GM21576 (cell line): ENCODE results near the gene EPHB6.

Experiments
- ATAC-seq: cut with Tn5 transposase; IDR thresholded peaks from one replicate; pipeline ENCODE4 v1.9.1; 2021; ENCODE audit warnings: mild to moderate bottlenecking, moderate library complexity; ENCODE audit not compliant: unreplicated experiment

Gene EPHB6

GRCh38 chr7:142863891-142864685 lies 9.2 kb downstream of the EPHB6 start:
- ATAC-seq = no peak

DNA sequence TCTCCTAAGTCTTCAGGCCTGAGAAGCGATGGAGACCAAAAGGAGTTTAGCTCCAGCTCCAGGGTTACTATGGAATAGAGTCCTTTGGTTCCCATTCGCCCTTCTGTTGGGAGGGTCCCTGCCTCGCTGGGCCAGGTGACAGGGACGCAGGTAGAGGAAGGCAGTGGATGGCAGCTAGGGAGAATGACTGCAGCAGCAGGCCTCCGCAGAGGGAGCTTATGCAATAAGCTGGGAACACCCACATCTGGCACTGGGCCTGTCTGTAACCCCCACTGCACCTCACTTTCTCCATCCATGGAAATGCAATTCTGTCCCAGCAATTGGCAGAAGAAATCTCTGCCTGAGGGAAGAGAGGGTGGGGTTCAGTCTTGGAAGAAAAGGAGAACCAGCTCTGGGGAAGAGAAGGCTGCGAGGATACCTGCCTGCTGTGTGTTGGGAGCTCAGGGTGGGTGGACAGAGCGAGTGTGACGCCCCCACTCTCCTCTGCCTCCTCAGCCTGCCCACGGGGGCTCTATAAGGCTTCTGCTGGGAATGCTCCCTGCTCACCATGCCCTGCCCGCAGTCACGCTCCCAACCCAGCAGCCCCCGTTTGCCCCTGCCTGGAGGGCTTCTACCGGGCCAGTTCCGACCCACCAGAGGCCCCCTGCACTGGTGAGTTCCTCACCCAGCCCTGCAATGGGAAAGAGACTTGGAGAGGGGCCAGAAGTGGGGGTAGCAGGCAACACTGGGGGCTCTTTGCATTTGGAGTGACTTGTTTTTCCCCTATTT lies 10.3 kb downstream of the EPHB6 start:
- no peak for ATAC-seq

GRCh38 chr7:142865766-142866165 lies 10.9 kb downstream of the EPHB6 start:
- no peak for ATAC-seq

GRCh38 chr7:142866361-142867096 lies 11.7 kb downstream of the EPHB6 start:
- no peak for ATAC-seq

DNA sequence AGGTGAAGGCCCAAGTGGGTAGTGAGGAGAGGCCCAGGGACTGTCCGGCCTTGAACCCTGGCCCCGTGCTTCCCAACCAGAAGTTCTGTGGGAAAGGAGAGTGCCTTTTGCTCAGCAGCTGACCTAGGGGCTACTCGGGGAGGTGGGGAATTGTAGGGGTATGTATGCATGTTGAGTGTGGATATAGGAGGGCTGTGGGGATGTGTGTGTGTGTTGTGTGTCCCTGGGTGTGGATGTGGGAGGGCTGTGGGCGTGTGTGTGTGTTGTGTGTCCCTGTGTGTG lies 12.2 kb downstream of the EPHB6 start:
- ATAC-seq = no peak

DNA sequence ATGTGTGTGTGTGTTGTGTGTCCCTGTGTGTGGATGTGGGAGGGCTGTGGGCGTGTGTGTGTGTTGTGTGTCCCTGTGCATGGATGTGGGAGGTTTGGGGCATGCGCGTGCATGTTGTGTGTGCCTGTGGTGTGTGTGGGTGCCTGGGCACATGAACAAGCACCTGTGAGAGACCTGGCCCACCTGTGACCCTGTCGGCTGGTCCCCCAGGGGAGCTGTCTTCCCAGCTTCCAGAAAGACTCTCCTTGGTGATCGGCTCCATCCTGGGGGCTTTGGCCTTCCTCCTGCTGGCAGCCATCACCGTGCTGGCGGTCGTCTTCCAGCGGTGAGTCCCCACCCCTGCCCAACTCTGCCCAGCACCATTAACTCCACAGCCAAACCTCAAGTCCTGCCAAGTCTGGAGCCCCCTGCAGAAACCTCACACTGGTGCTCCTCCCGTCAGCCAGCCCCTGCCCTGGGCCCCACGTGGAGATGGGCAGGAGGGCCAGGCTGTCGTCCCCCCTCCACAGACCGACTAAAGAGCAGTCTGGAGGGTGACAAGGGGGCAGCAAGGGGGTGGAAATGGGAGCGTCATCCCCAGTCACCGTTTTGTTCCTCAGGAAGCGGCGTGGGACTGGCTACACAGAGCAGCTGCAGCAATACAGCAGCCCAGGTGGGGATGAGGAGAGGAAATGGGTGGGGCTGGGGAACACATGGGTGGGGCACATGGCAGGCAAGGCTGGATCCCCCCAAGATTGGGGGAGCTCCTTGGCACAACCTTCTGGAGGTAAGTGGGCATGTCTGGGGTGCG lies 12.7 kb downstream of the EPHB6 start:
- ATAC-seq = no peak

DNA sequence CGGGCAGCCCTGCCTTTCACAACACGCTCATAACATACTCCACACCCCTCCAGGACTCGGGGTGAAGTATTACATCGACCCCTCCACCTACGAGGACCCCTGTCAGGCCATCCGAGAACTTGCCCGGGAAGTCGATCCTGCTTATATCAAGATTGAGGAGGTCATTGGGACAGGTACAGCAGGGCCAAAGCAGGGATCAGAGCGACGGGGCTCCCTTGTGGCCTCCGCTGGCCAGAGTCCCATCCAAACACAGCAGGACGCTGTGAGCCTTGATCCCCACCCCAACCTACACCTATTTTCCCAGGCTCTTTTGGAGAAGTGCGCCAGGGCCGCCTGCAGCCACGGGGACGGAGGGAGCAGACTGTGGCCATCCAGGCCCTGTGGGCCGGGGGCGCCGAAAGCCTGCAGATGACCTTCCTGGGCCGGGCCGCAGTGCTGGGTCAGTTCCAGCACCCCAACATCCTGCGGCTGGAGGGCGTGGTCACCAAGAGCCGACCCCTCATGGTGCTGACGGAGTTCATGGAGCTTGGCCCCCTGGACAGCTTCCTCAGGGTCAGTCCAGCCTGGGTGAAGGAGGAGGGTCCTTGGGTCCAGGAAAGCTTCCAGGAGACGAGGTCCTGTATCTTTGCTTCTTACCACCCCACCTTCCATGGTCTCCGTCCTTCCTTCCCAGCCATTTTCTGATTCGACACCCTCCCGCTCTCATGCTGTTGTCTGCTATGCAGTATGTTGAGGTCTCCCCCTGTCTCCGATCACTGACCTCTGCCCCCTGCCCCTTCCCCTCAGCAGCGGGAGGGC lies 13.5 kb downstream of the EPHB6 start:
- ATAC-seq = no peak

- no peak for ATAC-seq
Measured at GRCh38 chr7:142868986-142869415, 14.1 kb downstream of the EPHB6 start.

DNA sequence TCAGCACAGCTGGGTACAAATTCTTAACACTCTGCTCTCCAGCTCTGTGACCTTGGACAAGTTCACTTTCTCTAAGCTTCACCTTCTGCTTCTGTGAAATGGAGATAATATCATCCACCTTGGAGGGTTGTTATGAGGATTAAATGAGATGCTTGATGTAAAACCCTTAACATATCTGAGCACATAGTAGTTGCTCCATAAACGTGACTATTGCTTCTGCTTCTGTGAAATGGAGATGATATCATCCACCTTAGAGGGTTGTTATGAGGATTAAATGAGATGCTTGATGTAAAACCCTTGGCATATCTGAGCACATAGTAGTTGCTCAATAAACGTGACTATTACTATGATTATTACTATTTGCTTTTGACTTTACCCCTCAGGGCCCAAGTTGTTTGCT lies 14.6 kb downstream of the EPHB6 start:
- ATAC-seq = no peak

DNA sequence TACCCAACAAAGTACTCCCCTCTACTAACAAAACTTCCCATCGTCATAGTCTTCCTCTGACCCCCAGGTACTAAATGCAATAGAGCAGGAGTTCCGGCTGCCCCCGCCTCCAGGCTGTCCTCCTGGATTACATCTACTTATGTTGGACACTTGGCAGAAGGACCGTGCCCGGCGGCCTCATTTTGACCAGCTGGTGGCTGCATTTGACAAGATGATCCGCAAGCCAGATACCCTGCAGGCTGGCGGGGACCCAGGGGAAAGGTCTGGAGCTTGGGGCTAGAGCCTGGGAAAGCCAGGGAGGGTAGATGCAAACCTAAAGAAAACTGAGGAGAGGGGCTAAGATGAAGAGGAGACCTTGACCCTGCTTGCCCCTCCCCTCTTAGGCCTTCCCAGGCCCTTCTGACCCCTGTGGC lies 15.3 kb downstream of the EPHB6 start:
- no peak for ATAC-seq

- no peak for ATAC-seq
Measured at GRCh38 chr7:142870566-142871259, 15.8 kb downstream of the EPHB6 start.

DNA sequence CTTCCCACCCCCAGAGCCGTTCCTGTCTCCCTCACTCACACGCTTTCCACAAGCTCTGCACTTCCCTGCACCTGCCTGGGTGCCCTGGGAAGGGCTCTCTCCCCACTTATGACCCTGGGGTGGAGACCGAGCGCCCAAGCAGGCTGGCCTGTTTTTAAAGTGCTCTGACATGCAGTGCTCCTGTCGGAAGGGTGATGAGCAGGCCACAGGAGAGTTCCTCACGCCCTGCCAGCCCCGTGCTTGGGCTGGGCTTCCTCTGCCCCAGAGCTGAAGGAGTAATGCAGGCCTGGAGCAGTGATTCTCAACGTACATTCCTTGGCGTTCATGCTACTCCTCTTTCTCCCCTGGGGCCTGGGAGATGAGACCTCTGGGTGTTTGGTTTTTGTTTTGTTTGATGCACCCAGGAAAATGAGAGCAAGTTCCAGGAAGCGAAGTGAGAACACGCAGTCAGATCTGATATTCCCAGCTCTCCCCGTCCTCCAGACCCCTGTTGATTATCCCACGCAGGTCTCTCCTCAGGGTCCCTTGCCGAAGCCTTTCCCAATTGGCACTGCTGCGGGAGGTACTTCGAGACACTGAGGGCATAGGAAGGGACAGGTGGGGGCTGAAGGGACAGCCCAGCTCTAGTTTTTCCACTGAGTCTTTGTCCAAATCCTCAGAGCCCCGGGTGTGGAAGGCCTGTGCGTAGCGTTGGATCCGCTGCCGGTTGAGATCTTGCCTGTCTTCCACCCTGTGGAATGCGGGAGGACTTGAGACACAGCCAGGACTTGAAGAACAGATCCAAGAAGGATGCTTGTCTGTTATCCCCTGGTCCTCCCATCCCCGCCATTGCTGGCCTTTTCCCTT lies 16.6 kb downstream of the EPHB6 start:
- ATAC-seq = no peak

- no peak for ATAC-seq
Measured at GRCh38 chr7:142872106-142872675, 17.3 kb downstream of the EPHB6 start.

DNA sequence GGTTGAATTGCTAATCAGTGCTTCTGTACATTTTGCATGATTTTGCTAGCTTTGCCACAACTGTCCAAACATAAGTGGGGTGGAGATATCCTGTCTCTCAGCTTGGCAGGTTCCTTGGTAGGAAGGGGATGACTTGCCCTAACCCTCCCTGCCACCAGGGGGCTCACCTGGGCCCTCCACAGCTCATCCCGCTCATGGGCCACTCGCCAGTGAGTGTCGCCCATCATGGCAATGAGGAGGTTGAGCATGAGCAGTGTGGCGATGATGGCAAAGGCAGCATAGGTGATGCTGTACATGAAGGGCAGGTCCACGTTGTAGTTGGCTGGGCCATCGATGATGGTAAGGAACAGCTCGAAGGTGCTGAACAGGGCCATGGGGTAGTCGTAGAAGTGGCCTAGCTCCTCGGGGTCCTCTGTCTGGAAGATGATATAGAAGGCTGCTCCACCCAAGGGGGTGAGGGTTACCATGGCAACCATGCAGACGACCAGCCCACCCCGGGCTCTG lies 18.5 kb downstream of the EPHB6 start:
- ATAC-seq = peak; percentile 76

DNA sequence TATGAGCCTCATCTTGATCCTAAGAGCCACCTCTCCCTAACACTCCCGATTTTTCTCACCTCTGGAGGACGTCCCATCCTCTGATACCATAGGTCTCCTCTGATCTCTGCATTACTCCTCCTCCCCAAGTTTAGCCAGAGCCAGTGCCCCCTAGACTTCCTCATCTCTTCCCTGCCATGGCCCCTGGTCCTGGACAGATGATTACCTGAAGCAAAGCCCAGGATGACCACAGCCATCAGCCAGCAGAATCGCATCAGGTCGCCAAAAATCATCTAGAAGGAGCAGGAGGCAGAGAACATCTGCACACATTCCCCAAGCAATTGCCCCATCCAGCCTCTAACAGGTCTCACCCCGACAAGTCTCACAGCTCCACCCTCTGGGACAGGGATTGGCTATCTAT lies 19.0 kb downstream of the EPHB6 start:
- no peak for ATAC-seq

DNA sequence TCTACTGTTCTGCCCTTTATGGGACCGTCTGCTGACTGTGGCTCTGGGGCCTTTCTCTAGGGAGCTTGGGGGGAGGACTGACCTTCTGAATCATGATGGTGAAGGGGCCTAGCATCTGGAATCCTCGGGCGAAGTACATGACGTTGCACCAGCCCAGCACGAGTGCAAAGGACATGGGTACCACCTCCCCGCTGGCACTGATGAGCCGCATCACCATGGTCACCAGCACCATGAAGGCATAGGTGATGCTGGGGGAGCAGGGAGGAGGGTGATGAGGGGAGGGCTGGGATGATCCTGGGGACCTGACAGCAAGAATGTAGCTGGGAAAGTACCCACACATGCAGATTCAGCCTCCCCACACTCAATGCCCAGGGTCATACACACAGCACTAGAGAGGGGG lies 19.5 kb downstream of the EPHB6 start:
- ATAC-seq = no peak

- no peak for ATAC-seq
Measured at GRCh38 chr7:142874837-142875236, 20.0 kb downstream of the EPHB6 start.

- ATAC-seq = no peak
Measured at GRCh38 chr7:142875456-142875855, 20.6 kb downstream of the EPHB6 start.
